ENCODE measurements around the gene ZC3H12A. TPM values are rescaled to one million over a fixed set of nuclear protein-coding genes. Genes with fewer than 3 reads are reported as not detected.
A peak's percentile ranks its signal among the peaks of the same experiment; 100 is the strongest.

Gene ZC3H12A
- total and polyA plus RNA-seq, 2 of the 8 experiments (the other 6 are each of a cell fraction or from before 2014, with no cell fraction given) = 7.4 to 10.0 TPM

GRCh38 chr1:37514350-37515184, 40.2 kb downstream of the ZC3H12A start, which contains the start of gene MEAF6:
Gene MEAF6 (minus strand): TSS chr1:37514766. CDS start chr1:37514746, 20 bp downstream.
- H3K4me1 ChIP-seq (replicated peaks in 1 of 4; ENCODE audit: control insufficient read depth in 3 of 4, insufficient read depth in 4 of 4, low read length in 3 of 4) = peaks cover 2 to 13% (median 6%) of the 10 kb centered on the region in 4 experiments; a peak in 4 of 7 replicates
- peak within 1 kb of the TSS; percentile 69 to 97 (median 78) for H3K4me3 ChIP-seq (ENCODE audit: extremely low read depth in 1 of 4, insufficient read depth in 2 of 4, low read depth in 3 of 4, low read length in 4 of 4)
- H3K23me2 ChIP-seq (ENCODE audit: low read depth, low read length) = peaks cover 13% of the 10 kb centered on the region
- peak within 1 kb of the TSS; percentile 44 for H2BK12ac ChIP-seq (ENCODE audit: low read depth, low read length)
- H3K4me2 ChIP-seq (ENCODE audit: insufficient read depth in 1 of 2, low read depth in 2 of 2, low read length in 2 of 2) = peak within 1 kb of the TSS; percentile 85 to 89
- peak within 1 kb of the TSS; percentile 93 for H2AFZ ChIP-seq (ENCODE audit: low read length)
- H3K79me2 ChIP-seq (ENCODE audit: control insufficient read depth in 1 of 2, insufficient read depth in 2 of 2, low read length in 2 of 2) = peaks cover 3 to 15% of the 10 kb centered on the region in 2 experiments; a peak in 2 of 4 replicates
- H2BK120ac ChIP-seq (replicated peaks; ENCODE audit: low read depth, low read length) = peak within 1 kb of the TSS; percentile 79
- H3K9me3 ChIP-seq (ENCODE audit: insufficient read depth in 2 of 2, low read depth in 1 of 2, low read length in 1 of 2) = no peaks in the 10 kb centered on the region; a peak in 1 of 4 replicates
- no peaks in the 10 kb centered on the region for H3K27me3 ChIP-seq (replicated peaks in 1 of 4; ENCODE audit: control insufficient read depth in 3 of 4, extremely low read depth in 1 of 4, insufficient read depth in 3 of 4, low read length in 3 of 4)
- H3K27ac ChIP-seq (ENCODE audit: low read depth, low read length) = peak within 1 kb of the TSS; percentile 79; the same call in 1 of the 2 replicates
- CTCF ChIA-PET (ENCODE audit: partially characterized antibody) = interaction anchor here (0.6 to 3.6 kb wide), 19 partner anchors 9 to 430 kb away, joined by 3 to 18 read pairs (median 3); partner anchors contain the start of gene DNALI1
- POLR2A ChIA-PET (ENCODE audit: partially characterized antibody) = interaction anchor here (0.6 to 2.3 kb wide), 16 partner anchors 8 to 228 kb away, joined by 3 to 15 read pairs (median 3); partner anchors contain the start of genes DNALI1 and ZC3H12A
- DNase-seq (ENCODE audit: low read depth in 1 of 2, low spot score in 2 of 2) = peak; percentile 46 to 92
- H2AK5ac ChIP-seq (ENCODE audit: low read depth, low read length) = no peak within 1 kb of the TSS
- H4K5ac ChIP-seq (ENCODE audit: insufficient read length, low read depth, low read length) = peak within 1 kb of the TSS; percentile 85
- no peak for FAIRE-seq
- H3K23ac ChIP-seq (ENCODE audit: insufficient read length) = no peak within 1 kb of the TSS
- peak within 1 kb of the TSS; percentile 97; the same call in 1 of the 2 replicates for H2BK5ac ChIP-seq (ENCODE audit: low read depth, low read length)
- peaks cover 4% of the 10 kb centered on the region for H3K79me1 ChIP-seq (ENCODE audit: low read depth, low read length)
- WGBS, 2 experiments (ENCODE audit: extremely low coverage in 1 of 2, insufficient coverage in 1 of 2, insufficient read length in 1 of 2, insufficient replicate concordance in 2 of 2, low coverage in 1 of 2, low lambda C conversion rate in 2 of 2, missing lambda C conversion rate in 1 of 2) = 1% methylated on average over 60 of the region's 100 CpGs; no CpG with 5 or more reads in 1 of the 2 experiments
- peak within 1 kb of the TSS; percentile 98 for H3K18ac ChIP-seq (ENCODE audit: extremely low read depth, low read length)
- H4K91ac ChIP-seq (replicated peaks; ENCODE audit: insufficient read length, low read length) = peak within 1 kb of the TSS; percentile 99
- peak within 1 kb of the TSS; percentile 69 for H3K56ac ChIP-seq (replicated peaks; ENCODE audit: insufficient read length, low read depth, low read length)
- peaks cover 0 to 16% (median 4%) of the 10 kb centered on the region in 4 experiments; a peak in 4 of 8 replicates for H3K36me3 ChIP-seq (ENCODE audit: control insufficient read depth in 2 of 4, insufficient read depth in 4 of 4, low read length in 3 of 4)
- peak within 1 kb of the TSS; percentile 65 for H3K4ac ChIP-seq (replicated peaks; ENCODE audit: insufficient read length, low read depth, low read length)
- H3K9ac ChIP-seq (replicated peaks in 1 of 4; ENCODE audit: extremely low read depth in 1 of 4, low read depth in 3 of 4, low read length in 3 of 4) = peak within 1 kb of the TSS; percentile 73 to 81 (median 78); a peak in 6 of 7 replicates
- peak within 1 kb of the TSS; percentile 96 for H3K14ac ChIP-seq (ENCODE audit: insufficient read length)
- H4K8ac ChIP-seq (ENCODE audit: extremely low read depth, insufficient read depth, low read length) = peak within 1 kb of the TSS; percentile 87
- H2BK15ac ChIP-seq (ENCODE audit: low read length) = 0 out of 2 replicates have a peak within 1 kb of the TSS, but pooled peaks have one; percentile 92
- H4K20me1 ChIP-seq (replicated peaks in 1 of 2; ENCODE audit: control insufficient read depth in 1 of 2, insufficient read depth in 2 of 2, low read length in 2 of 2) = peaks cover 3 to 7% of the 10 kb centered on the region in 2 experiments
- peak within 1 kb of the TSS; percentile 43; the same call in 1 of the 2 replicates for H2BK20ac ChIP-seq (ENCODE audit: low read length)
- TF ChIP-seq ATF2 (IDR thresholded peaks at IDR 0.05; ENCODE audit: low read length) = 0 out of 2 replicates have a peak, but pooled peaks have one; percentile 35
- no peak for TF ChIP-seq GTF2F1 (IDR thresholded peaks at IDR 0.05; ENCODE audit: borderline replicate concordance, low read depth, low read length)
- TF ChIP-seq POU5F1 (IDR thresholded peaks at IDR 0.05; ENCODE audit: low read depth, low read length) = no peak
- TF ChIP-seq RBBP5 (IDR thresholded peaks at IDR 0.05; ENCODE audit: borderline replicate concordance, low read depth, low read length) = peak; percentile 83; the same call in 1 of the 2 replicates
- TF ChIP-seq POLR2A (IDR thresholded peaks at IDR 0.05; ENCODE audit: control extremely low read depth in 1 of 2, low read depth in 2 of 2, low read length in 2 of 2) = peak; percentile 46 to 60; a peak in 2 of 3 replicates
- peak; percentile 70 for TF ChIP-seq ASH2L (IDR thresholded peaks at IDR 0.05; ENCODE audit: low read length)
- TF ChIP-seq KDM5A (IDR thresholded peaks at IDR 0.05; ENCODE audit: low read length) = no peak
- no peak for TF ChIP-seq SRF (IDR thresholded peaks at IDR 0.05; ENCODE audit: low read depth, low read length)
- no peak for TF ChIP-seq CTBP2 (IDR thresholded peaks at IDR 0.05; ENCODE audit: borderline replicate concordance, insufficient read depth, insufficient read length, low read length)

Data from H1 (cell line).